K562 (cell line): ENCODE data around the gene C22orf39. TPM values are rescaled to one million over a fixed set of nuclear protein-coding genes. Genes with fewer than 3 reads are reported as not detected.

Source experiments
- CSDE1 ChIP-seq, 2 experiments: fragments of 450-650 bp; IDR thresholded peaks; 2 replicates each; pipeline ENCODE4 v1.6.1; 2016; ENCODE audit warnings: mild to moderate bottlenecking in 1 of 2
- ELK3 ChIP-seq: fragments of 450-650 bp; formaldehyde crosslinking; IDR thresholded peaks from 2 replicates; pipeline ENCODE4 v1.4.0; 2020; ENCODE audit warnings: mild to moderate bottlenecking
- FOXA1 ChIP-seq: fragments of 450-650 bp; IDR thresholded peaks from 2 replicates; pipeline ENCODE4 v1.6.1; 2016; ENCODE audit warnings: mild to moderate bottlenecking, borderline replicate concordance
- HDAC1 ChIP-seq, 2 experiments: fragments of 450-650 bp; IDR thresholded peaks; 2 replicates each; pipeline ENCODE4 v1.6.1; 2016 to 2017; ENCODE audit warnings: inconsistent platforms in 1 of 2, mild to moderate bottlenecking in 1 of 2, moderate library complexity in 1 of 2
- IFI16 ChIP-seq: fragments of 250-450 bp; sonication (Bioruptor Pico); IDR thresholded peaks from 2 replicates; pipeline ENCODE4 v2.1.2; 2022; ENCODE audit warnings: mild to moderate bottlenecking, inconsistent platforms
- KDM1A ChIP-seq, 2 experiments: fragments of 450-650 bp; IDR thresholded peaks; 2 replicates each; pipeline ENCODE4 v1.6.1; 2016; ENCODE audit warnings: mild to moderate bottlenecking in 2 of 2
- NR2C2 ChIP-seq, 2 experiments: fragments of 200-800 bp in 1 of 2; sonication (Bioruptor generic) in 1 of 2; sonication (generic) in 1 of 2; formaldehyde crosslinking in 1 of 2; IDR thresholded peaks; 2 replicates each; pipeline versions ENCODE4 v1.6.1 to v1.8.0; 2016 to 2022; ENCODE audit warnings: mild to moderate bottlenecking in 1 of 2, missing compliant biosample characterization in 1 of 2, missing genetic modification characterization in 1 of 2, missing genetic modification reagents in 1 of 2
- PHB2 ChIP-seq: fragments of 450-650 bp; IDR thresholded peaks from 2 replicates; pipeline ENCODE4 v1.6.1; 2017; ENCODE audit warnings: low read depth
- PKNOX1 ChIP-seq: fragments of 450-650 bp; IDR thresholded peaks from 2 replicates; pipeline ENCODE4 v1.6.1; 2016
- POLR2A ChIP-seq: fragments of 450-650 bp; conservative IDR thresholded peaks from 2 replicates; pipeline ENCODE4 v1.6.1; 2016
- POU5F1 ChIP-seq: fragments of 150-350 bp; IDR thresholded peaks from 2 replicates; pipeline ENCODE4 v1.6.1; 2014; ENCODE audit warnings: borderline replicate concordance, low read length, low read depth, mild to moderate bottlenecking; ENCODE audit not compliant: partially characterized antibody
- SMARCC2 ChIP-seq: fragments of 450-650 bp; IDR thresholded peaks from 2 replicates; pipeline ENCODE4 v1.6.1; 2017; ENCODE audit warnings: antibody characterized with exemption, moderate library complexity, mild to moderate bottlenecking, low read depth
- TBL1XR1 ChIP-seq, 2 experiments: IDR thresholded peaks; 2 replicates each; pipeline ENCODE4 v1.6.1; 2012; ENCODE audit warnings: improper control_type of control experiment in 2 of 2, low read length in 2 of 2, mild to moderate bottlenecking in 1 of 2
- TFAM ChIP-seq: fragments of 250-450 bp; sonication (Bioruptor Pico); conservative IDR thresholded peaks from 2 replicates; pipeline ENCODE4 v1.5.0; 2021; ENCODE audit warnings: mild to moderate bottlenecking, moderate library complexity
- ZBTB17 ChIP-seq: fragments of 450-650 bp; formaldehyde crosslinking; IDR thresholded peaks from 2 replicates; pipeline ENCODE4 v1.4.0; 2020; ENCODE audit warnings: mild to moderate bottlenecking
- ZC3H8 ChIP-seq: fragments of 450-650 bp; IDR thresholded peaks from 2 replicates; pipeline ENCODE4 v1.6.1; 2017
- ZNF24 ChIP-seq: fragments of 450-650 bp; IDR thresholded peaks from 2 replicates; pipeline ENCODE4 v1.6.1; 2016
- ZNF507 ChIP-seq: conservative IDR thresholded peaks from 2 replicates; pipeline ENCODE4 v1.6.1; 2017; ENCODE audit warnings: missing genetic modification characterization, missing compliant biosample characterization
- ZNF584 ChIP-seq: fragments of 200-800 bp; sonication (Bioruptor generic); IDR thresholded peaks from 2 replicates; pipeline ENCODE4 v1.6.1; 2016; ENCODE audit warnings: low read depth, mild to moderate bottlenecking, missing genetic modification characterization, missing compliant biosample characterization
- polyA plus RNA-seq, 8 experiments: library from polyadenylated mRNA; depleted of rRNA in 4 of 8; stranded (reverse) in 5 of 8; unstranded in 3 of 8; fragments of >200 nt; fragmentation: Nextera tagmentation in 2 of 8; fragmentation: Illumina TruSeq in 1 of 8; extraction: Ambion mirVana in 2 of 8; extraction: Trizol in 1 of 8; gene quantifications; 2 replicates each; pipeline versions ENCODE4 v1.2.1 to v1.2.3, GENCODE V29; 2011 to 2014; ENCODE audit warnings: inconsistent platforms in 1 of 8, missing spikeins in 1 of 8
- total RNA-seq, 7 experiments: library from RNA; depleted of rRNA in 6 of 7; stranded (reverse); fragments of >200 nt in 6 of 7; fragmentation: Illumina TruSeq in 2 of 7; extraction: Trizol in 2 of 7; gene quantifications; 2 replicates each; pipeline versions ENCODE4 v1.2.1 to v1.2.3, GENCODE V29; 2011 to 2021; ENCODE audit warnings: low replicate concordance in 1 of 7
- TF ChIP-seq, protein P1 (sequence below): fragments of 250-450 bp; sonication (Bioruptor Pico); IDR thresholded peaks from 2 replicates; pipeline ENCODE4 v1.4.0; 2020
- TF ChIP-seq, protein P2 (sequence below), 2 experiments: IDR thresholded peaks in 1 of 2; conservative IDR thresholded peaks in 1 of 2; 2 replicates each; pipeline ENCODE4 v1.6.1; 2016; ENCODE audit warnings: low read depth in 2 of 2, mild to moderate bottlenecking in 1 of 2, missing compliant biosample characterization in 1 of 2, missing genetic modification characterization in 1 of 2, moderate library complexity in 1 of 2
- TF ChIP-seq, protein P3 (sequence below): fragments of 250-450 bp; sonication (Bioruptor Pico); IDR thresholded peaks from 2 replicates; pipeline ENCODE4 v1.5.0; 2020; ENCODE audit warnings: mild to moderate bottlenecking

C22orf39 gene
- total and polyA plus RNA-seq, 9 of the 15 experiments (the other 6 are each of a cell fraction or from before 2014, with no cell fraction given), result 20.4 to 139 (median 66.8) TPM

GRCh38 chr22:19447330-19448075, at the start of gene C22orf39 (continued):
- TF ChIP-seq ELK3 (CRISPR knock-in tag) (no peak), TBL1XR1 (IDR thresholded peaks at IDR 0.05; ENCODE audit: low read length in 2 of 2) (peak; percentile 42 to 68; a peak in 3 of 4 replicates), PKNOX1 (peak; percentile 100), HDAC1 (IDR thresholded peaks at IDR 0.05) (peak in 1 of 2 experiments; percentile 87; a peak in 2 of 4 replicates), ZNF584 (CRISPR knock-in tag) (no peak), NR2C2 (CRISPR knock-in tag; IDR thresholded peaks at IDR 0.05) (no peak), NR2C2 (tag; IDR thresholded peaks at IDR 0.05) (peak; percentile 95), POU5F1 (no peak), SMARCC2 (no peak; the same call in 1 of the 2 replicates), ZBTB17 (peak; percentile 68), IFI16 (CRISPR knock-in tag) (no peak), ZNF24 (peak; percentile 84; the same call in 1 of the 2 replicates), PHB2 (no peak), TFAM (CRISPR knock-in tag) (no peak), ZNF507 (tag) (no peak), CSDE1 (IDR thresholded peaks at IDR 0.05) (no peak), FOXA1 (no peak), POLR2A (peak; percentile 97), KDM1A (IDR thresholded peaks at IDR 0.05) (no peak), ZC3H8 (no peak)
- TF ChIP-seq, protein P1, sequence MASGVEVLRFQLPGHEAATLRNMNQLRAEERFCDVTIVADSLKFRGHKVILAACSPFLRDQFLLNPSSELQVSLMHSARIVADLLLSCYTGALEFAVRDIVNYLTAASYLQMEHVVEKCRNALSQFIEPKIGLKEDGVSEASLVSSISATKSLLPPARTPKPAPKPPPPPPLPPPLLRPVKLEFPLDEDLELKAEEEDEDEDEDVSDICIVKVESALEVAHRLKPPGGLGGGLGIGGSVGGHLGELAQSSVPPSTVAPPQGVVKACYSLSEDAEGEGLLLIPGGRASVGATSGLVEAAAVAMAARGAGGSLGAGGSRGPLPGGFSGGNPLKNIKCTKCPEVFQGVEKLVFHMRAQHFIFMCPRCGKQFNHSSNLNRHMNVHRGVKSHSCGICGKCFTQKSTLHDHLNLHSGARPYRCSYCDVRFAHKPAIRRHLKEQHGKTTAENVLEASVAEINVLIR (CRISPR knock-in tag), result peak; percentile 68
- TF ChIP-seq, protein P2, sequence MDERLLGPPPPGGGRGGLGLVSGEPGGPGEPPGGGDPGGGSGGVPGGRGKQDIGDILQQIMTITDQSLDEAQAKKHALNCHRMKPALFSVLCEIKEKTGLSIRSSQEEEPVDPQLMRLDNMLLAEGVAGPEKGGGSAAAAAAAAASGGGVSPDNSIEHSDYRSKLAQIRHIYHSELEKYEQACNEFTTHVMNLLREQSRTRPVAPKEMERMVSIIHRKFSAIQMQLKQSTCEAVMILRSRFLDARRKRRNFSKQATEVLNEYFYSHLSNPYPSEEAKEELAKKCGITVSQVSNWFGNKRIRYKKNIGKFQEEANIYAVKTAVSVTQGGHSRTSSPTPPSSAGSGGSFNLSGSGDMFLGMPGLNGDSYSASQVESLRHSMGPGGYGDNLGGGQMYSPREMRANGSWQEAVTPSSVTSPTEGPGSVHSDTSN (CRISPR knock-in tag; IDR thresholded peaks at IDR 0.05; ENCODE audit: low read depth), result peak; percentile 93
- TF ChIP-seq, protein P2 (tag; conservative IDR thresholded peaks at IDR 0.05; ENCODE audit: low read depth), result peak; percentile 100
- TF ChIP-seq, protein P3, sequence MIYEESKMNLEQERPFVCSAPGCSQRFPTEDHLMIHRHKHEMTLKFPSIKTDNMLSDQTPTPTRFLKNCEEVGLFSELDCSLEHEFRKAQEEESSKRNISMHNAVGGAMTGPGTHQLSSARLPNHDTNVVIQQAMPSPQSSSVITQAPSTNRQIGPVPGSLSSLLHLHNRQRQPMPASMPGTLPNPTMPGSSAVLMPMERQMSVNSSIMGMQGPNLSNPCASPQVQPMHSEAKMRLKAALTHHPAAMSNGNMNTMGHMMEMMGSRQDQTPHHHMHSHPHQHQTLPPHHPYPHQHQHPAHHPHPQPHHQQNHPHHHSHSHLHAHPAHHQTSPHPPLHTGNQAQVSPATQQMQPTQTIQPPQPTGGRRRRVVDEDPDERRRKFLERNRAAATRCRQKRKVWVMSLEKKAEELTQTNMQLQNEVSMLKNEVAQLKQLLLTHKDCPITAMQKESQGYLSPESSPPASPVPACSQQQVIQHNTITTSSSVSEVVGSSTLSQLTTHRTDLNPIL (CRISPR knock-in tag), result no peak
